Right atrium auricular region (tissue), 2 donors: Measurements from ENCODE around the gene SMG6. TPM values are rescaled to one million over a fixed set of nuclear protein-coding genes. Genes with fewer than 3 reads are reported as not detected.
"Not testable (repeated sequence)": the region's sequence is repeated elsewhere in the genome, so short reads cannot be mapped to it uniquely, and the experiment has no call there.

Source experiments
- DNase-seq: peaks from one replicate; pipeline ENCODE4 v3.0.0-alpha.2; 2019; ENCODE audit warnings: low spot score
- H3K27ac ChIP-seq, 2 donors: fragments of 200-600 bp; sonication (generic); 1 replicate in 1 of 2; 2 replicates in 1 of 2; pipeline ENCODE4 v1.5.1; 2016 to 2019
- H3K27me3 ChIP-seq, 2 donors: fragments of 200-600 bp; sonication (generic); one replicate each; pipeline versions ENCODE4 v1.5.1 to v1.6.0; 2017 to 2019
- H3K36me3 ChIP-seq: fragments of 200-600 bp; sonication (generic); one replicate; pipeline ENCODE4 v1.5.1; 2016
- H3K4me1 ChIP-seq, 2 donors: fragments of 200-600 bp; sonication (generic); one replicate each; pipeline versions ENCODE4 v1.5.1 to v1.6.0; 2017 to 2019
- H3K4me3 ChIP-seq, 2 donors: fragments of 200-600 bp; sonication (generic); 1 replicate in 1 of 2; 2 replicates in 1 of 2; pipeline ENCODE4 v1.5.1; 2017 to 2019; ENCODE audit warnings: mild to moderate bottlenecking in 1 of 2, moderate library complexity in 1 of 2
- H3K9me3 ChIP-seq, 2 donors: fragments of 200-600 bp; sonication (generic); one replicate each; pipeline ENCODE4 v1.5.1; 2019
- total RNA-seq, 2 donors: library from RNA; depleted of rRNA; stranded (reverse); fragments of >200 nt; gene quantifications; one replicate each; pipeline ENCODE4 v1.1.0, GENCODE V29; 2016
- TF ChIP-seq, protein P1 (sequence below), 2 donors: fragments of 200-600 bp; sonication (generic); IDR thresholded peaks; one replicate each; pipeline ENCODE4 v1.5.1; 2019; ENCODE audit warnings: antibody characterized with exemption in 2 of 2

SMG6 gene
- total RNA-seq, 2 donors from 2014 or later, result 18.2 to 29.3 TPM

DNA sequence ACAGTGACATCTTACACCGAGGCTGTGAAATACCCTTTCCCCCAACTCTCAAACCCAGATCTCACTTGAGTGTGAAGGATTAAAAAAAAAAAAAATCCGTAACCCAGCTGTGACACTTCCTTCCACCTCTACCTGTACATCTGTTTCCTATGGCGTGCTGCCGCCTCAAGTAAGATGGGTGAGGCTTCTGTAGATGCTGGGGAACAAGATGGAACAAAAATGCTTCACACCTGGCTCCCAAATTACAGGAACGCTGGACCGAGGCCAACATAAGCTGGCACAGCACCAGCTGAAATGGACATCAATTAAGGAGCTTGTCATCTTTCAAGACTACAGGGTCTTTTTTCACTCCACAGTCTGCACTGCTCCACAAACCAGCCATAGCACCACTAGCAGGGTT, 152.8 kb downstream of the SMG6 start:
- no peaks in the 10 kb centered on the region for H3K4me1 ChIP-seq
- DNase-seq, result no peak
- H3K27ac ChIP-seq, result no peak overlapping the region
- H3K9me3 ChIP-seq, result no peaks in the 10 kb centered on the region
- no peak overlapping the region for H3K4me3 ChIP-seq
- no peaks in the 10 kb centered on the region for H3K27me3 ChIP-seq
- H3K36me3 ChIP-seq, result peaks cover 12% of the 10 kb centered on the region
- TF ChIP-seq, protein P1, sequence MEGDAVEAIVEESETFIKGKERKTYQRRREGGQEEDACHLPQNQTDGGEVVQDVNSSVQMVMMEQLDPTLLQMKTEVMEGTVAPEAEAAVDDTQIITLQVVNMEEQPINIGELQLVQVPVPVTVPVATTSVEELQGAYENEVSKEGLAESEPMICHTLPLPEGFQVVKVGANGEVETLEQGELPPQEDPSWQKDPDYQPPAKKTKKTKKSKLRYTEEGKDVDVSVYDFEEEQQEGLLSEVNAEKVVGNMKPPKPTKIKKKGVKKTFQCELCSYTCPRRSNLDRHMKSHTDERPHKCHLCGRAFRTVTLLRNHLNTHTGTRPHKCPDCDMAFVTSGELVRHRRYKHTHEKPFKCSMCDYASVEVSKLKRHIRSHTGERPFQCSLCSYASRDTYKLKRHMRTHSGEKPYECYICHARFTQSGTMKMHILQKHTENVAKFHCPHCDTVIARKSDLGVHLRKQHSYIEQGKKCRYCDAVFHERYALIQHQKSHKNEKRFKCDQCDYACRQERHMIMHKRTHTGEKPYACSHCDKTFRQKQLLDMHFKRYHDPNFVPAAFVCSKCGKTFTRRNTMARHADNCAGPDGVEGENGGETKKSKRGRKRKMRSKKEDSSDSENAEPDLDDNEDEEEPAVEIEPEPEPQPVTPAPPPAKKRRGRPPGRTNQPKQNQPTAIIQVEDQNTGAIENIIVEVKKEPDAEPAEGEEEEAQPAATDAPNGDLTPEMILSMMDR (IDR thresholded peaks at IDR 0.05), result no peak

DNA sequence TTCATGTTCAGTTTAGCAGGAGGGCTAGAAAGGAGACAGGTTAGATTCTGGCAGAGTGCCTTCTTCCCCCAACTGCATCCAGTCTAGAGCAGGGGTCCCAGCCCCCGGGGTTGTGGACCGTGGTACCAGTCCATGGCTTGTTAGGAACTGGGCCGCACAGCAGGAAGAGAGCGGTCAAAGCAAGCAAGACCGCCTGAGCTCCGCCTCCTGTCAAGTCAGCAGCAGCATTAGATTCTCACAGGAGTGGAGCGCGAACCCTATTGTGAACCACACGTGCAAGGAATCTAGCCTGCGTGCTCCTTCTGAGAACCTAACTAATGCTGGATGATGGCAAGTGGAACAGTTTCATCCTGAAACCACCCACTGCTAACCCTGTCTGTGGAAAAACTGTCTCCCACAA, 153.7 kb downstream of the SMG6 start:
- no peak overlapping the region for H3K27ac ChIP-seq
- no peak overlapping the region for H3K4me3 ChIP-seq
- no peaks in the 10 kb centered on the region for H3K9me3 ChIP-seq
- H3K4me1 ChIP-seq, result no peaks in the 10 kb centered on the region
- H3K36me3 ChIP-seq, result peaks cover 5% of the 10 kb centered on the region
- H3K27me3 ChIP-seq, result no peaks in the 10 kb centered on the region
- TF ChIP-seq, protein P1 (IDR thresholded peaks at IDR 0.05), result no peak
- DNase-seq, result no peak

DNA sequence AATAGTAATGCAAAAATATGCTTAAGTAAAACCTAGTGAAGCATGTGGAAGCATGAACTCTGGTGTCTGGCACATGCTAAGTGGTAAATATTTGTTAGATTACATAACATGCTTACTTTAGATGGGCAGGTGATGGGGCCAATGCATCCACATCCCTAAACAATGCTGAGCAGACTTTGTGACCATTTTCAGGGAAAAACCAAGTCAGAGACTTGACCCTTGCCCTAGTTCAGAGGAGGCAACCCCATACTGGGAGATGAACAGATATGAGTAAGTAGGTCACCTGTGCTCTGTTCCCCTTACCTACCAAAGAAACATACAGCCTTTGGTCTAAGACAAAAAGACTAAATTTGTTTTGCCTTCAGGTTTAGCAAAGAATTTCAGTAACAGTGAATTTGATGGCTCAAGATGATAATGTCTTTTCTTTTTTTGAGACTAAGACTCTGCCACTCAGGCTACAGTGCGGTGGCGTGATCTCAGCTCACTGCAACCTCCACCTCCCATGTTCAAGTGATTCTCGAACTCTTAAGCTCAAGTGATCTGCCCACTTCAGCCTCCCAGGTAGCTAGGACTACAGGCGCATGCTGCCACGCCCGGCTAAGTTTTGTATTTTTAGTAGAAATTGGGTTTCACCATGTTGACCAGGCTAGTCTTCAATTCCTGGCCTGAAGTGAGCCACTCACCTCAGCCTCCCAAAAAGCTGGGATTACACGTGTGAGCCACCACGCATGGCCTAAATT, 157.3 kb downstream of the SMG6 start:
- H3K9me3 ChIP-seq, result no peaks in the 10 kb centered on the region
- H3K27me3 ChIP-seq, result no peaks in the 10 kb centered on the region
- no peak overlapping the region for H3K4me3 ChIP-seq
- H3K27ac ChIP-seq, result no peak overlapping the region
- TF ChIP-seq, protein P1 (IDR thresholded peaks at IDR 0.05), result no peak
- no peaks in the 10 kb centered on the region for H3K4me1 ChIP-seq
- peaks cover 5% of the 10 kb centered on the region for H3K36me3 ChIP-seq
- no peak for DNase-seq

DNA sequence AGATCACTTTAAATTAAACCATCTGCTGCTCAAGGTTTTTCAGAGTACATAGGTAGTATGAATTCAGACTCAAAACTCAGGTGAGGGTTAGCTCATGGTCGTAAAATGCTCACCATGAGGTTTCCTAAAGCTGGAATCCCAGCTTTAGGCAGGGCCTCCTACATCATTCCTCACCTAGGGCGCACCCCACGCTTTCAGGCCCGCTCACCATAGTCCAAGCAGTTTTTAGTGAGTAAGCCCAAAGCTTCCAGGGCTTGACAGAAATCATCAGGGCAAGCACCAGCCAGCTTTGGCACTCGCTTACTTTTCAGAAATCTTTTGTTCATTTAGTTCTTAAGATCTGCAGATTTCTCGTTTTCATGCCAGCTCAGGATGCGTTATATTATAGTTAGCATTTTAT, 158.9 kb downstream of the SMG6 start:
- Histone ChIP-seq H3K36me3 (peaks cover 4% of the 10 kb centered on the region), H3K9me3 (no peaks in the 10 kb centered on the region), H3K27ac (no peak overlapping the region), H3K27me3 (no peaks in the 10 kb centered on the region), H3K4me3 (no peak overlapping the region), H3K4me1 (no peaks in the 10 kb centered on the region)
- no peak for DNase-seq
- TF ChIP-seq, protein P1 (IDR thresholded peaks at IDR 0.05), result no peak

DNA sequence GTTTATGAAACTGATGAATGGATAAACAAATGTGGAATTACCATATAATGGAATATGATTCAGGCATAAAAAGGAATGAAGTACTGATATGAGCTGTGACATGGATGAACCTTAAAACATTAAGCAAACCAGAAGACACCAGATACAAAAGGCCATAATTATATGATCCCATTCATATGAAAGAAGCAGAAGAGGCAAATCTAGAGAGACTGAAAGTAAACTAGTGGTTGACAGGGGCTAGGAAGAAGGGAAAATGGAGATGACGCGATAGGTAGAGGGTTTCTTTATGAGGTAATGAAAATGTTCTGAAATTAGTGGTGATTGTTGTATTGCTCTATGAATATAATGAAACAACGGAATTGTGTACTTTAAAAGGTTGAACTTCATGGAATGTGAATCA, 160.3 kb downstream of the SMG6 start:
- no peaks in the 10 kb centered on the region for H3K27me3 ChIP-seq
- H3K27ac ChIP-seq, result no peak overlapping the region
- H3K4me3 ChIP-seq, result no peak overlapping the region
- peaks cover 0 to 9% of the 10 kb centered on the region in 2 donors for H3K4me1 ChIP-seq
- TF ChIP-seq, protein P1 (IDR thresholded peaks at IDR 0.05), result no peak
- no peak for DNase-seq
- no peaks in the 10 kb centered on the region for H3K9me3 ChIP-seq
- H3K36me3 ChIP-seq, result no peaks in the 10 kb centered on the region

DNA sequence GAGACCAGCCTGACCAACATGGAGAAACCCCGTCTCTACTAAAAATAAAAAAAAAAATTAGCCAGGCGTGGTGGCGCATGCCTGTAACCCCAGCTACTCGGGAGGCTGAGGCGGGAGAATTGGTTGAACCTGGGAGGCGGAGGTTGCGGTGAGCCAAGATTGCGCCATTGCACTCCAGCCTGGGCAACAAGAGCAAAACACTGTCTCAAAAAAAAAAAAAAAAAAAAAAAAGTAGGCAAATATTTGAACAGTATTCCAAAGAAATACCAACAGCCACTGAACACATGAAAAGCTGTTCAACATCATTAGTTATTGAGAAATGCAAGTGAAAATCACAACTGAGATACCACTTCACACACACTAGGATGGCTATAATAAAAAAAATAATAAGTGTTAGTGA, 160.9 kb downstream of the SMG6 start:
- not testable (repeated sequence) for H3K27me3 ChIP-seq, H3K36me3 ChIP-seq, H3K9me3 ChIP-seq, H3K27ac ChIP-seq, H3K4me3 ChIP-seq, DNase-seq
- peaks cover 0 to 15% of the 10 kb centered on the region in 2 donors for H3K4me1 ChIP-seq
